ES-I3 (cell line): ENCODE results near the gene ATG10.

Source experiments
- H3K36me3 ChIP-seq: 2 replicates; pipeline ENCODE4 v1.6.1; 2013; ENCODE audit warnings: mild to moderate bottlenecking, low read length, control low read depth, moderate library complexity; ENCODE audit not compliant: insufficient read depth
- H3K4me1 ChIP-seq: 2 replicates; pipeline ENCODE4 v1.6.1; 2013; ENCODE audit warnings: mild to moderate bottlenecking, control low read depth, low read length; ENCODE audit not compliant: insufficient read depth
- H3K9ac ChIP-seq: 2 replicates; pipeline ENCODE4 v1.6.1; 2013; ENCODE audit warnings: low read depth, mild to moderate bottlenecking, low read length, moderate library complexity
- H3K9me3 ChIP-seq: 2 replicates; pipeline ENCODE4 v1.6.1; 2013; ENCODE audit warnings: mild to moderate bottlenecking, low read length, moderate library complexity; ENCODE audit not compliant: control insufficient read depth, insufficient read depth

ATG10 gene

GRCh38 chr5:82147860-82148573 is 176.2 kb downstream of the ATG10 start:
- no peak overlapping the region for H3K9ac ChIP-seq
- H3K4me1 ChIP-seq, result peaks cover 22% of the 10 kb centered on the region
- H3K36me3 ChIP-seq, result no peaks in the 10 kb centered on the region
- H3K9me3 ChIP-seq, result no peaks in the 10 kb centered on the region; the same call in 1 of the 2 replicates

- peaks cover 22% of the 10 kb centered on the region for H3K4me1 ChIP-seq
- H3K9me3 ChIP-seq, result no peaks in the 10 kb centered on the region
- H3K9ac ChIP-seq, result no peak overlapping the region
- H3K36me3 ChIP-seq, result no peaks in the 10 kb centered on the region
These were observed 177.6 kb downstream of the ATG10 start for GRCh38 chr5:82149434-82149833.

DNA sequence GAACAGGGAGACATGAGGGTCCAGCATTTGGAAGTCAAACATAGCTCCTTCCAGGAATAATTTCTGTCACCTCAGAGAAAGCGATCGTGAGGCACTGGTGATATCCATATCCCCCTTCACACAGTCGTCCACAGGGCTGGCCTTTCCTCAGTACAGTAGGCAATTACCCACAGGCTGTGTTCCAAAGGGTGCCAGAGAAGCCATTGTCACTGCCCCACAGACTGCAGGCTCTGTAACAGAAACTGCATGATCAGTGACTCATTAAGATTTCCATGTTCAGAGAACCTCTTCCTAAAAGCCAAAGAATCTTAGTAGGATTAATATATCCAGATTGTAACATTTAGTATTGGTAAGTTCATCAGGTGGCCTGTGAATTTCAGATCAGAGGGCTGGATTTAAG is 178.7 kb downstream of the ATG10 start:
- no peaks in the 10 kb centered on the region for H3K36me3 ChIP-seq
- H3K4me1 ChIP-seq, result peaks cover 22% of the 10 kb centered on the region
- no peaks in the 10 kb centered on the region for H3K9me3 ChIP-seq
- no peak overlapping the region for H3K9ac ChIP-seq

- no peak overlapping the region for H3K9ac ChIP-seq
- H3K9me3 ChIP-seq, result no peaks in the 10 kb centered on the region
- H3K36me3 ChIP-seq, result no peaks in the 10 kb centered on the region
- H3K4me1 ChIP-seq, result peaks cover 22% of the 10 kb centered on the region
These were observed 179.4 kb downstream of the ATG10 start for GRCh38 chr5:82151204-82151603.

GRCh38 chr5:82151662-82152061 is 179.8 kb downstream of the ATG10 start:
- Histone ChIP-seq H3K4me1 (peaks cover 24% of the 10 kb centered on the region), H3K9me3 (no peaks in the 10 kb centered on the region), H3K9ac (no peak overlapping the region), H3K36me3 (no peaks in the 10 kb centered on the region)

- no peak overlapping the region for H3K9ac ChIP-seq
- no peaks in the 10 kb centered on the region for H3K9me3 ChIP-seq
- H3K4me1 ChIP-seq, result peaks cover 23% of the 10 kb centered on the region
- H3K36me3 ChIP-seq, result no peaks in the 10 kb centered on the region
These were observed 181.2 kb downstream of the ATG10 start for GRCh38 chr5:82152978-82153481.

DNA sequence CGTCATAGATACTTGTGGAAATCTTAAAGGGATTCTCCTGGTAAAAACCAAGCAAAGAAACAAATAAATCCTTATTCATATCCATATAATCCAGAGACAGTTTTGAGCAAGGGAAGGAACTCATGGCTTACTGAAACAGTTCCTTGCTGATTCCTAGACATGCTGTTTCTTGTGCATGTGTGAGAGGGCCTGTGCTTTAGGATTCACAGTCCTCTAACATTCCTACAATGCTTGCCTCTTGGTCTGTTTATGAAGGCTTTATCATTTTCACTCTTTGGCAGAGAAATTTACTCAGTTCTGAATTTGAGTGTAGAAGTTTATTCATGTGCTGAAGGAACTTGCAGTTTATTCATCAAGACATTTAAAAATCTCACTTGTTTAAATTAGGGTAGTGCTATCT is 183.0 kb downstream of the ATG10 start:
- H3K9ac ChIP-seq, result no peak overlapping the region
- H3K4me1 ChIP-seq, result peaks cover 20% of the 10 kb centered on the region
- H3K9me3 ChIP-seq, result no peaks in the 10 kb centered on the region
- H3K36me3 ChIP-seq, result no peaks in the 10 kb centered on the region

- H3K4me1 ChIP-seq, result peaks cover 16% of the 10 kb centered on the region
These were observed 183.5 kb downstream of the ATG10 start for GRCh38 chr5:82155305-82155704.

GRCh38 chr5:82156874-82157273 is 185.1 kb downstream of the ATG10 start:
- H3K36me3 ChIP-seq, result no peaks in the 10 kb centered on the region
- peaks cover 10% of the 10 kb centered on the region for H3K4me1 ChIP-seq
- H3K9me3 ChIP-seq, result no peaks in the 10 kb centered on the region
- H3K9ac ChIP-seq, result no peak overlapping the region

More at GRCh38 chr5:82155305-82155704, 183.5 kb downstream of the ATG10 start:
- no peaks in the 10 kb centered on the region for H3K9me3 ChIP-seq
- no peak overlapping the region for H3K9ac ChIP-seq
- no peaks in the 10 kb centered on the region for H3K36me3 ChIP-seq

DNA sequence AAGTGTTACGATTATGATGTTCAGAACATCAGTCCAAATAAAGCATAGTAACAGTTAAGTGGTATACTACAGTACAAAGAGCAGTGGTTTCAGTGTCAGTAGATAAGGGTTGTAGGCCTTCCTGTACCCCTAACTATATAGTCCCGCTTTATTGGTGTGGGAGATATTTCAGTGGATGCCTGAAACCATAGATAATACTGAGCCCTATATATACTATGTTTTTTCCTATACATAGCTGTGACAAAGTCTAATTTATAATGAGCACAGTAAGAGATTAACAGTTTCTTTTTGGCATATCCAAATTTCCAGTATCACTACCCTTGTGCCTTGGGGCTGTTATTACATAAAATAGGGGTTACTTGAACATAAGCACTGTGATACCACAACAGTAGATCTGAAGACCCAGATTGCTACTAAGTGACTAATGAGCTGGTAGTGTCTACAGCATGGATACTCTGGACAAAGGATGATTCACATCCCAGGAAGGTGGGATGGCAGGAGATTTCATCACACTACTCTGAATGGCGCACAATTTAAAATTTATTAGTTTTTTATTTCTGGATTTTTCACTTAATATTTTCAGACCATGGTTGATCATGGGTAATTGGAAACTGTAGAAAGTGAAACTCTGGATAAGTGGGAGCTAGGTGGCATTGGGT is 187.1 kb downstream of the ATG10 start:
- Histone ChIP-seq H3K9me3 (no peaks in the 10 kb centered on the region), H3K36me3 (no peaks in the 10 kb centered on the region), H3K9ac (no peak overlapping the region), H3K4me1 (peaks cover 13% of the 10 kb centered on the region)

DNA sequence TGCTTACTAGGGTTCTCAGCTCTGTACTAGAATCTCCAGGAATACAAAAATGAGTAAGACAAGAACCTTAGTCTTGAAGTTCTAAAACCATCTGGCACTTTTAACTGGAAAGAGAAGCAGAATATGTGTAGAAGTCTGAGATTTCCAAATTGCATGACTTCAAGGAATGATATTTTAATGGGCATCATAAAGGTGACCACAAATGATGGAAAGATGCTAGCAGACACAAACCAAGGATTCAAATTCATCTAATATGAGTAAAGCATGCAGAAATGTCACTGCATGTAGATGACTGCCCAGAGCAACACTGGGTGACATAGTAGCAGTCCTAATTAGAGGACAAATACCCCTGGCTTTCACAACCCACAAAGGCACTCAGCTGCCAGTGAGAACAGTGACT is 189.1 kb downstream of the ATG10 start:
- H3K4me1 ChIP-seq, result peaks cover 33% of the 10 kb centered on the region
- no peaks in the 10 kb centered on the region for H3K9me3 ChIP-seq
- no peak overlapping the region for H3K9ac ChIP-seq
- H3K36me3 ChIP-seq, result no peaks in the 10 kb centered on the region

- no peak overlapping the region for H3K9ac ChIP-seq
- H3K4me1 ChIP-seq, result peaks cover 42% of the 10 kb centered on the region
- no peaks in the 10 kb centered on the region for H3K9me3 ChIP-seq
- H3K36me3 ChIP-seq, result no peaks in the 10 kb centered on the region
These were observed 190.8 kb downstream of the ATG10 start for GRCh38 chr5:82162573-82162972.

- Histone ChIP-seq H3K9me3 (no peaks in the 10 kb centered on the region), H3K36me3 (no peaks in the 10 kb centered on the region), H3K4me1 (peaks cover 50% of the 10 kb centered on the region), H3K9ac (no peak overlapping the region)
These were observed 191.8 kb downstream of the ATG10 start for GRCh38 chr5:82163452-82164175.

DNA sequence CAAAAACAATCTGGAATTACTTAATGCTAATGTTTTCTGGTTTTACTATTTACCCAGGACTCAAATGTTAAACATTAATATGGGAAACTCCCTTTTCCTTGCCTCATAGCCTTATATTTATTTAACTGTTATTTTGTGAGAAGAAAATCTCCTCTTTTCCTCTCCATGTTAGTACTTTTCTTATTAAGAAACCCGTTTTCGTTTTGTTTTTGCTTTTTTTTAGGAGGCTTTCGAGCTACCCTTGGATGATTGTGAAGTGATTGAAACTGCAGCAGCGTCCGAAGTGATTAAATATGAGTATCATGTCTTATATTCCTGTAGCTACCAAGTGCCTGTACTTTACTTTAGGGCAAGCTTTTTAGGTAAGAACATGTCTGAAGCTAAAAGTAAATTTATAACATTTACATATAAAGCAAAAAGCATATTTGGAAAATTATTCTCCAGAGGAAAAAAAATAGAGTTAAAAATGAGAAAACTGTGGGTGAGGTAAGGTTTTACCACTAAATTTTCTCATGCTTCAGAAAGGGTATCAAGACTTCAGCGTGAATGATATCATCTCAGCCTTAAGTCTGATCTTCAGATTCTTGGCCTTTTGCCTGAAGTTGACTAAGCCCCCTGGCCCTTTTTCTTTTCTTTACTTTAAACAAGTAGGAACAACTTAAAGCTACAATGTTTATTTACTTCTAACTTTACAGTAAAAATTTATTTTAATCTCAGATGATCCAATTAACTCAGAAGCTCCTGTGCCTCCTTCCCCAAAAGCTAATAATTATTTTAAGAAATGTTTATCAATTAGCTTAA is 192.6 kb downstream of the ATG10 start:
- Histone ChIP-seq H3K4me1 (peaks cover 52% of the 10 kb centered on the region), H3K36me3 (no peaks in the 10 kb centered on the region), H3K9ac (no peak overlapping the region)

More for the DNA sequence above, 192.6 kb downstream of the ATG10 start:
- no peaks in the 10 kb centered on the region for H3K9me3 ChIP-seq
